HUES48 (cell line): ENCODE results near the gene SHISA5.

ENCODE experiments used
- H3K27ac ChIP-seq: one replicate; pipeline ENCODE4 v1.7.0; 2013; ENCODE audit warnings: low read depth, low read length, inconsistent platforms
- H3K27me3 ChIP-seq: 2 replicates; pipeline ENCODE4 v1.6.1; 2013; ENCODE audit warnings: mild to moderate bottlenecking, low read length; ENCODE audit not compliant: control insufficient read depth, insufficient read depth
- H3K36me3 ChIP-seq: 2 replicates; pipeline ENCODE4 v1.6.1; 2013; ENCODE audit warnings: low read length; ENCODE audit not compliant: control insufficient read depth, insufficient read depth
- H3K4me1 ChIP-seq: 2 replicates; pipeline ENCODE4 v1.6.1; 2013; ENCODE audit warnings: mild to moderate bottlenecking, low read length; ENCODE audit not compliant: control insufficient read depth, insufficient read depth
- H3K4me3 ChIP-seq: 2 replicates; pipeline ENCODE4 v1.5.1; 2013; ENCODE audit warnings: mild to moderate bottlenecking, low read depth, low read length
- H3K9ac ChIP-seq: 2 replicates; pipeline ENCODE4 v1.6.1; 2013; ENCODE audit warnings: mild to moderate bottlenecking, low read depth, low read length, moderate library complexity
- H3K9me3 ChIP-seq: 2 replicates; pipeline ENCODE4 v1.6.1; 2013; ENCODE audit warnings: low read length; ENCODE audit not compliant: control insufficient read depth, insufficient read depth

The SHISA5 gene

DNA sequence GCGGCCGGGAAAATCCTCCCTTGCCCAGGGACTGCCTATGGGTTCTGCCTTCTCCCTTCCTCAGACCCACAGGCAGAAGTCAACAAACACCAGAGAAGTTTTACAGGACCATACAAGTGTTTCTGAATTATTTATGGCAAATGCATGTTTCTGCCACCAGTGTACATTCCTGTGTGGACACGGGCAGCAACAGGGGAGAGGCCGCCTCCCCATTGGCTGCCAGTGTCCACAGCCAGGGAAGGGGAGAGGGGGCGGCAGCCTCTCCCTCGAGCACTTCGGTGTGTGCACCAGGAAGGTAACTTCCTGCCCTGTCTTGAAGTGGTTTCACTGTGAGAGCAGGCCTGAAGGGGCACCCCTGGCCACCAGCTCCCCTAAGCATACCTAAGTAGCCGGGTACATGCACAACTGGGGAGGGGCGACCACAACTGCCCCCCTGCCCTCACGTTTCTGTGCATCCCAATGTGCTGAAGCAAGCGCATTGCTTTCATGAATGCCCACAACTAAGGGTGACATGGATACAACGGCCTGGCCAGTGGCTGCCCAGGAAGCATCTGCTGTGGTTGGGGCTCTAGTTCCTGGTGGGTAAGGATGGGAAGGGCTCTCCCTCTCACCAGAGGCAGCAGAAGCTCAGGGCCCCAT, 14.8 kb upstream of the SHISA5 start:
- H3K9ac ChIP-seq = no peak overlapping the region
- no peaks in the 10 kb centered on the region for H3K4me1 ChIP-seq
- H3K4me3 ChIP-seq = no peak overlapping the region
- H3K27ac ChIP-seq = no peak overlapping the region
- H3K27me3 ChIP-seq = no peaks in the 10 kb centered on the region
- H3K9me3 ChIP-seq = no peaks in the 10 kb centered on the region
- H3K36me3 ChIP-seq = peaks cover 24% of the 10 kb centered on the region

- Histone ChIP-seq H3K27ac (no peak overlapping the region), H3K9me3 (no peaks in the 10 kb centered on the region), H3K9ac (no peak overlapping the region), H3K4me1 (no peaks in the 10 kb centered on the region), H3K4me3 (no peak overlapping the region), H3K27me3 (no peaks in the 10 kb centered on the region), H3K36me3 (peaks cover 24% of the 10 kb centered on the region)
These were observed 14.1 kb upstream of the SHISA5 start for GRCh38 chr3:48518069-48518468.

- Histone ChIP-seq H3K9ac (no peak overlapping the region), H3K27me3 (no peaks in the 10 kb centered on the region), H3K9me3 (no peaks in the 10 kb centered on the region), H3K36me3 (peaks cover 17% of the 10 kb centered on the region), H3K4me3 (no peak overlapping the region), H3K4me1 (no peaks in the 10 kb centered on the region), H3K27ac (no peak overlapping the region)
These were observed 12.6 kb upstream of the SHISA5 start for GRCh38 chr3:48516571-48516970.

DNA sequence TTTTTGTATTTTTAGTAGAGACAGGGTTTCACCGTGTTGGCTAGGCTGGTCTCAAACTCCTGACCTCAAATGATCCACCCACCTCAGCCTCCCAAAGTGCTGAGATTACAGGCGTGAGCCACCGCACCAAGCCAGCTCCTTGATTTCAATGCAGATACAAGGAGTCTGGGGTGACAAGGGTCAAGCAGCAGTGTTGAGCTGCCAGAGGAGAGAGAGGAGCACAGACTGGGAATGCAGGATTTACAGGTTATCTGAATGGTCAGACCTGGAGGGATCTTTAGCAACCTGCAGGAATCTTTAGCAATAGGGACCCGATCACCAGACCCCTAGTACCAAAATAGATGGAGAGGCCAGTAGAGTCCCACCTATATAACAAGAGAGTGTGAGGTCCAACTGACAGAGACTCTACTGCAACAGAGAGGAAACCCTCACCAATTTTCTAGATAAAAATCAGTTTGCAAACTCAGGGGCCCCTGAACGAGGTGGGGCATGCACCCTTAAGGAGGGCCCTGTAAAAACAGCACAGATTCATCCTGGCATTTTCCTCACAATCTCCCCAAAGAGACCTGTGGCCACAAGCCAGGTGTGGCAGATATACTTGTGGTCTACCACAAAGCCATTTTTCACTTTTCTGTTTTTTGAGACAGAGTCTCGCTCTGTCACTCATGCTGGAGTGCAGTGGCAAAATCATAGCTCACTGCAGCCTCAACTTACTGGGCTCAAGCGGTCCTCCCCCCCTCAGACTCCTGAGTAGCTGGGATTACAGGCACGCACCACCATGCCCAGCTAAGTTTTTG, 10.7 kb upstream of the SHISA5 start:
- peaks cover 2% of the 10 kb centered on the region; the same call in 1 of the 2 replicates for H3K4me1 ChIP-seq
- H3K9ac ChIP-seq = no peak overlapping the region
- H3K27ac ChIP-seq = no peak overlapping the region

DNA sequence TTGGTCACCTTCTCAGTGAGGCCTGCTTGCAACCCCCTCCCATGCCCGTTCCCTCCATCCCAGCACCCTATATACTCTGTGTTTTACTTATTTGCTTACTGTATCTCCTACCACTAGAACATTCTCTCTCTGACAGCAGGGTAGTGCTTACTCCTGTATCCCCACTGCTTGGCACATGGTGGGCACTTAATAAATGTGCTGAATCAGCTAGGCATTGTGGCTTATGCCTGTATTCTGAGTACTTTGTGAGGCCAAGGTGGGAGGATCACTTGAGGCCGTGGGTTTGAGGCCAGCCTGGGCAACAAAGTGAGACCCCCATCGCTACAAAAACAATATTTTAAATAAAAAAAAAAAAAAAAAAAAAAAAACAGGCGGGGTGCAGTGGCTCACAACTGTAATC, 7.6 kb upstream of the SHISA5 start:
- Histone ChIP-seq H3K9me3 (no peaks in the 10 kb centered on the region), H3K9ac (no peak overlapping the region), H3K4me1 (peaks cover 16% of the 10 kb centered on the region), H3K36me3 (no peaks in the 10 kb centered on the region), H3K27ac (no peak overlapping the region), H3K27me3 (no peaks in the 10 kb centered on the region), H3K4me3 (no peak overlapping the region)

More for the DNA sequence above, 10.7 kb upstream of the SHISA5 start:
- peaks cover 9% of the 10 kb centered on the region; the same call in 1 of the 2 replicates for H3K36me3 ChIP-seq
- no peaks in the 10 kb centered on the region for H3K27me3 ChIP-seq
- H3K4me3 ChIP-seq = no peak overlapping the region
- no peaks in the 10 kb centered on the region for H3K9me3 ChIP-seq

GRCh38 chr3:48507256-48508061, 3.5 kb upstream of the SHISA5 start:
- H3K9ac ChIP-seq = no peak overlapping the region
- H3K27ac ChIP-seq = peak overlapping the region; percentile 36
- H3K9me3 ChIP-seq = no peaks in the 10 kb centered on the region
- H3K4me1 ChIP-seq = peaks cover 32% of the 10 kb centered on the region
- no peak overlapping the region for H3K4me3 ChIP-seq
- 0 out of 2 replicates have a peak, but pooled peaks cover 3% of the 10 kb centered on the region for H3K27me3 ChIP-seq
- H3K36me3 ChIP-seq = no peaks in the 10 kb centered on the region

- H3K27me3 ChIP-seq = 0 out of 2 replicates have a peak, but pooled peaks cover 3% of the 10 kb centered on the region
- no peaks in the 10 kb centered on the region for H3K9me3 ChIP-seq
- H3K27ac ChIP-seq = no peak overlapping the region
- peaks cover 32% of the 10 kb centered on the region for H3K4me1 ChIP-seq
- no peak overlapping the region for H3K9ac ChIP-seq
- no peaks in the 10 kb centered on the region for H3K36me3 ChIP-seq
- no peak overlapping the region for H3K4me3 ChIP-seq
These were observed 2.1 kb upstream of the SHISA5 start for GRCh38 chr3:48505968-48506504.

- Histone ChIP-seq H3K36me3 (peaks cover 7% of the 10 kb centered on the region; the same call in 1 of the 2 replicates), H3K27me3 (0 out of 2 replicates have a peak, but pooled peaks cover 3% of the 10 kb centered on the region), H3K4me3 (no peak overlapping the region; the same call in 1 of the 2 replicates), H3K27ac (no peak overlapping the region), H3K4me1 (peaks cover 32% of the 10 kb centered on the region), H3K9me3 (no peaks in the 10 kb centered on the region), H3K9ac (no peak overlapping the region)
These were observed 1.2 kb upstream of the SHISA5 start for GRCh38 chr3:48505146-48505545.

DNA sequence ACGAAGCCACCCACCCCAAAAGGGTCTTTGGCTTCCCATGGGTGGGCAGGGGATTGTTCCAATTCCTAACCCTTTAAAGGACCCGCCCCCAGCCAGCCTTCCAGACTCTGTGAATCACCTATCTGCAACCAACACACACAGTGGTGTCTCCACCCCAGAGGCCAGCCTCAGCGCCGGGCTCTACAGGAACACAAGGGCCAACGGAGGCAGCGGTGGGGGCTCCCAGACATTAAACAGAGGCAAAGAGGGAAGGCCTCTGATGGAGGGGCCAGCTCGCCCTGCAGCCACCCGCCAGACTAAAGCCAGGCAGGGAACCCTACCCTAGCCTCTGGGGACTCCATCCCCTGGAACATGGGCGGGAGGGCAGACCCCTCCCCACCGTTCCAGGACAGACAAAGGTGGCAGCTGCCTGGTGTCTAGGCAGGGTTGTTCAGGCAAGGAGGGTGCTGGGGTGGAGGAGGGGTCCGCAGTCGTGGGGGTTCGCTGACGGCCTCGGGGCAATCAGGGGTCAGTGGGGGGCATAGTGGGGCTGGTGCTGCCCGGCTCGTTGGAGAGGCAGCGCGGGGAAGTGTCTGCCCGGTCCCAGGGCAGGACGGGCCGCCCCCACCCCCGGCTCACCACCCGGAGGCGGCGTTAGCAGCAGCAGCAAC, 448 bp downstream of the SHISA5 start:
- Histone ChIP-seq H3K36me3 (peaks cover 15% of the 10 kb centered on the region; the same call in 1 of the 2 replicates), H3K4me1 (peaks cover 24% of the 10 kb centered on the region), H3K4me3 (peak overlapping the region; percentile 72), H3K9ac (peak overlapping the region; percentile 39; the same call in 1 of the 2 replicates), H3K9me3 (no peaks in the 10 kb centered on the region), H3K27me3 (0 out of 2 replicates have a peak, but pooled peaks cover 3% of the 10 kb centered on the region), H3K27ac (peak overlapping the region; percentile 40)

DNA sequence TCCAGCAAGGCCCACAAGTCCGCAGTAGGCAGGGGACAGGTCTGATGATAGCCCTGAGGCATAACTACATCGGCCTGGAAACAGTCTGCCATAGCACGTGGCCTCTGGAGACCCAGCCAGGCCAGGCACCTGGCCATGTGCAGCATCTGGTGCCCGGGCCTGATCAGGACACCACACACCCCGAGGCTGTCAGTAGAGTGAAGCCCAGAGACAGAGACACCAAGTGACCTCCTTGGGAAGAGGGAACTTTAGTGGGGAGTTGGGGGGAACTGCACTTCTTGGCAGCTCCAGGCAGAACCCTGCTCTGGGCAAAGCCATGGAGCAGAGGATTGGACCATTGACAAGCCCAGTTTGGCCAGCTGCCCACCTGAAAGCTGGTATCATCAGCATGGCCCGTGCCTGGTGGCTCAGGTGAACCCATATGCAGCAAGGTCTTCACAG, 1.2 kb downstream of the SHISA5 start:
- Histone ChIP-seq H3K36me3 (peaks cover 21% of the 10 kb centered on the region), H3K4me1 (peaks cover 24% of the 10 kb centered on the region), H3K27ac (no peak overlapping the region), H3K27me3 (0 out of 2 replicates have a peak, but pooled peaks cover 3% of the 10 kb centered on the region), H3K4me3 (peak overlapping the region; percentile 72), H3K9me3 (no peaks in the 10 kb centered on the region), H3K9ac (no peak overlapping the region)
